ENCODE data around the gene DROSHA.

DNA sequence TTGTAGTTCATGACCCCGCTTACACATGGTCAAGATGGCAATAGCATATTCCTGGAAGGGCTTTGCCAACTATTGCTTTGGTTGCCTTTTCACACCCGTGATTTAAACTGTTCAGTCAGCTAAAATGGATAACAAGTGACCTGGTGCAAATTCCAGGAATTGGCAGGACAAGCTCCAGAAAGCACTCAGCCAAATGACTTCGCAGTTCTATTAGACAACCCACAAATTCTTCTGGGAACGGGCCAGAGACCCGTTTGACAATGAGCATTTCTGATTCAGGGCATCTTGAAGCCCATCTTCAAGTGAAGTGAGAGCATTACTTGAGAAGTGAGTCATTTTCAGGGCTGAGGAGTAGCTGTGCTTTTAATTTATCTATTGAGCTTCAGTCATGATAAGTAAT, 165.0 kb downstream of the DROSHA start:
- TF ChIP-seq GATA2 (IDR thresholded peaks at IDR 0.05; ENCODE audit: insufficient read depth, insufficient read length, low read depth, low read length) = no peak
- TF ChIP-seq, protein P1, sequence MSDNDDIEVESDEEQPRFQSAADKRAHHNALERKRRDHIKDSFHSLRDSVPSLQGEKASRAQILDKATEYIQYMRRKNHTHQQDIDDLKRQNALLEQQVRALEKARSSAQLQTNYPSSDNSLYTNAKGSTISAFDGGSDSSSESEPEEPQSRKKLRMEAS (IDR thresholded peaks at IDR 0.05; ENCODE audit: insufficient read depth, insufficient read length) = no peak
- TF ChIP-seq, protein P2, sequence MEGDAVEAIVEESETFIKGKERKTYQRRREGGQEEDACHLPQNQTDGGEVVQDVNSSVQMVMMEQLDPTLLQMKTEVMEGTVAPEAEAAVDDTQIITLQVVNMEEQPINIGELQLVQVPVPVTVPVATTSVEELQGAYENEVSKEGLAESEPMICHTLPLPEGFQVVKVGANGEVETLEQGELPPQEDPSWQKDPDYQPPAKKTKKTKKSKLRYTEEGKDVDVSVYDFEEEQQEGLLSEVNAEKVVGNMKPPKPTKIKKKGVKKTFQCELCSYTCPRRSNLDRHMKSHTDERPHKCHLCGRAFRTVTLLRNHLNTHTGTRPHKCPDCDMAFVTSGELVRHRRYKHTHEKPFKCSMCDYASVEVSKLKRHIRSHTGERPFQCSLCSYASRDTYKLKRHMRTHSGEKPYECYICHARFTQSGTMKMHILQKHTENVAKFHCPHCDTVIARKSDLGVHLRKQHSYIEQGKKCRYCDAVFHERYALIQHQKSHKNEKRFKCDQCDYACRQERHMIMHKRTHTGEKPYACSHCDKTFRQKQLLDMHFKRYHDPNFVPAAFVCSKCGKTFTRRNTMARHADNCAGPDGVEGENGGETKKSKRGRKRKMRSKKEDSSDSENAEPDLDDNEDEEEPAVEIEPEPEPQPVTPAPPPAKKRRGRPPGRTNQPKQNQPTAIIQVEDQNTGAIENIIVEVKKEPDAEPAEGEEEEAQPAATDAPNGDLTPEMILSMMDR (IDR thresholded peaks at IDR 0.05; ENCODE audit: extremely low read depth in 1 of 2, insufficient read depth in 1 of 2, low read depth in 1 of 2, low read length in 2 of 2) = no peak
- no peak for TF ChIP-seq POLR2A (IDR thresholded peaks at IDR 0.05; ENCODE audit: low read depth, low read length)
- no peak for TF ChIP-seq POLR2AphosphoS5 (IDR thresholded peaks at IDR 0.05; ENCODE audit: insufficient read depth, low read depth, low read length)
- no peak for TF ChIP-seq EZH2 (IDR thresholded peaks at IDR 0.05; ENCODE audit: borderline replicate concordance, low read depth, low read length, severe bottlenecking)
- no peak for TF ChIP-seq FOS (IDR thresholded peaks at IDR 0.05; ENCODE audit: borderline replicate concordance, insufficient read depth, low read length)

Measured in endothelial cell of umbilical vein (primary cell).